DND-41 (cell line): ENCODE data around the gene GALNT18.

Source experiments
- ATAC-seq: fragments of 200-7000 bp; cut with Tn5 transposase; 3 replicates; pipeline ENCODE4 v1.9.1; 2021; ENCODE audit warnings: low read depth; ENCODE audit not compliant: insufficient read depth
- DNase-seq: peaks from one replicate; pipeline ENCODE4 v3.0.0-alpha.2; 2020
- H2AFZ ChIP-seq: 2 replicates; pipeline ENCODE4 v1.6.0; 2012; ENCODE audit warnings: low read depth, low read length
- H3K27ac ChIP-seq: 2 replicates; pipeline ENCODE4 v1.5.1; 2012; ENCODE audit warnings: low read length, inconsistent platforms
- H3K27me3 ChIP-seq: fragments of 200-600 bp; sonication (generic); 2 replicates; pipeline ENCODE4 v1.6.0; 2012; ENCODE audit warnings: low read length, mild to moderate bottlenecking, inconsistent platforms; ENCODE audit not compliant: insufficient read depth, poor library complexity
- H3K36me3 ChIP-seq: 2 replicates; pipeline ENCODE4 v1.5.1; 2012; ENCODE audit warnings: low read length, inconsistent platforms; ENCODE audit not compliant: insufficient read depth
- H3K4me1 ChIP-seq: 2 replicates; pipeline ENCODE4 v1.5.1; 2012; ENCODE audit warnings: mild to moderate bottlenecking, low read length; ENCODE audit not compliant: insufficient read depth
- H3K4me2 ChIP-seq: 2 replicates; pipeline ENCODE4 v1.6.0; 2012; ENCODE audit warnings: mild to moderate bottlenecking, moderate library complexity, low read length, inconsistent platforms; ENCODE audit not compliant: insufficient read depth
- H3K4me3 ChIP-seq, 2 experiments: fragments of 200-600 bp in 1 of 2; shearing (Covaris generic) in 1 of 2; 2 replicates each; pipeline ENCODE4 v1.5.1; 2012 to 2016; ENCODE audit warnings: inconsistent platforms in 2 of 2, low read length in 2 of 2, mild to moderate bottlenecking in 2 of 2, low read depth in 1 of 2, moderate library complexity in 1 of 2
- H3K79me2 ChIP-seq: 2 replicates; pipeline ENCODE4 v1.6.0; 2012; ENCODE audit warnings: low read length, inconsistent platforms; ENCODE audit not compliant: insufficient read depth
- H3K9ac ChIP-seq: 2 replicates; pipeline ENCODE4 v1.6.0; 2012; ENCODE audit warnings: low read depth, mild to moderate bottlenecking, inconsistent platforms, low read length, moderate library complexity
- H3K9me3 ChIP-seq: 2 replicates; pipeline ENCODE4 v1.5.1; 2012; ENCODE audit warnings: low read length, moderate library complexity, mild to moderate bottlenecking, inconsistent platforms; ENCODE audit not compliant: insufficient read depth, severe bottlenecking
- H4K20me1 ChIP-seq: 2 replicates; pipeline ENCODE4 v1.6.0; 2012; ENCODE audit warnings: low read length; ENCODE audit not compliant: insufficient read depth
- CTCF ChIP-seq: IDR thresholded peaks from 2 replicates; pipeline ENCODE4 v1.5.1; 2012; ENCODE audit warnings: borderline replicate concordance, low read length, moderate library complexity, mild to moderate bottlenecking; ENCODE audit not compliant: poor library complexity, severe bottlenecking; ENCODE audit errors: extremely low read depth
- EZH2 ChIP-seq: IDR thresholded peaks from 3 replicates; pipeline ENCODE4 v1.6.1; 2012; ENCODE audit warnings: borderline replicate concordance, low read depth, mild to moderate bottlenecking, moderate library complexity, low read length, inconsistent platforms; ENCODE audit not compliant: severe bottlenecking

GALNT18 gene

GRCh38 chr11:11292839-11293238 lies 329.0 kb downstream of the GALNT18 start:
- Histone ChIP-seq H3K79me2 (no peaks in the 10 kb centered on the region), H3K4me1 (no peaks in the 10 kb centered on the region), H2AFZ (no peak overlapping the region), H3K9me3 (no peaks in the 10 kb centered on the region), H3K27ac (no peak overlapping the region), H4K20me1 (no peaks in the 10 kb centered on the region), H3K27me3 (peaks cover 16% of the 10 kb centered on the region), H3K4me3 (no peak overlapping the region), H3K4me2 (no peak overlapping the region), H3K36me3 (no peaks in the 10 kb centered on the region), H3K9ac (no peak overlapping the region)
- ATAC-seq (no peak), DNase-seq (no peak)
- TF ChIP-seq EZH2 = no peak
- no peak for TF ChIP-seq CTCF

GRCh38 chr11:11291041-11292015 lies 330.5 kb downstream of the GALNT18 start:
- TF ChIP-seq CTCF (no peak), EZH2 (no peak)
- no peak overlapping the region for H3K4me3 ChIP-seq
- no peaks in the 10 kb centered on the region for H3K9me3 ChIP-seq
- H3K27ac ChIP-seq = no peak overlapping the region
- DNase-seq (no peak), ATAC-seq (no peak)
- H3K4me1 ChIP-seq = no peaks in the 10 kb centered on the region
- no peaks in the 10 kb centered on the region for H3K79me2 ChIP-seq
- no peak overlapping the region for H3K4me2 ChIP-seq
- H3K27me3 ChIP-seq = peaks cover 26% of the 10 kb centered on the region
- no peaks in the 10 kb centered on the region for H3K36me3 ChIP-seq
- no peak overlapping the region for H3K9ac ChIP-seq
- H2AFZ ChIP-seq = no peak overlapping the region
- H4K20me1 ChIP-seq = no peaks in the 10 kb centered on the region

GRCh38 chr11:11290354-11290753 lies 331.5 kb downstream of the GALNT18 start:
- H3K79me2 ChIP-seq = no peaks in the 10 kb centered on the region
- TF ChIP-seq EZH2 (no peak), CTCF (no peak)
- H3K4me1 ChIP-seq = no peaks in the 10 kb centered on the region
- no peak overlapping the region for H3K9ac ChIP-seq
- ATAC-seq (no peak), DNase-seq (no peak)
- no peaks in the 10 kb centered on the region for H3K9me3 ChIP-seq
- H3K27ac ChIP-seq = no peak overlapping the region
- H4K20me1 ChIP-seq = no peaks in the 10 kb centered on the region
- no peaks in the 10 kb centered on the region for H3K36me3 ChIP-seq
- H2AFZ ChIP-seq = no peak overlapping the region
- H3K27me3 ChIP-seq = peaks cover 26% of the 10 kb centered on the region
- no peak overlapping the region for H3K4me2 ChIP-seq
- no peak overlapping the region for H3K4me3 ChIP-seq
